ENCODE data around the gene FARS2. TPM values are rescaled to one million over a fixed set of nuclear protein-coding genes. Genes with fewer than 3 reads are reported as not detected.

The FARS2 gene
- total and polyA plus RNA-seq, 9 of the 15 experiments (the other 6 are each of a cell fraction or from before 2014, with no cell fraction given), result 16.5 to 62.2 (median 27.0) TPM

DNA sequence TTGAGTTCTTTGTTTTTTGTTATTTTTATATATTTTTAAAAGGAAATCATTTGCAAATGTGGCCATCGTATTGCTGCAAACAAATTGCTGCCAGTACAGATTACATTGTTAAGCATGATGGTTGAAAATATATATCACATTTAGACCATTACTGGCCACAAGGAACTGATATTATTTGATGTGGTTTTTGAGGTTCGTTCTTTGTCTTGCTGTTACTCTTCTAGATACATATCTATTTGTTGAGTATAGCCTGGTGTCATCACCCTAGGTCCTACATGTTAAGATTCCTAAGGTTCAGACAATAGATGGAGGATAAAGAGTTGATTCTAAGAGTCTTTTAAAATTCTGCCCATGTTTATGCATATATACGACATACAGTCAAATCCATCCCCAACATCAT, 306.0 kb downstream of the FARS2 start:
- ATAC-seq (no peak), FAIRE-seq (no peak), DNase-seq (ENCODE audit: extremely low read depth in 1 of 4, low spot score in 3 of 4) (no peak)
- Histone ChIP-seq H3K4me1 (replicated peaks in 1 of 2; ENCODE audit: control insufficient read depth in 2 of 2, insufficient read depth in 2 of 2, low read length in 2 of 2) (no peaks in the 10 kb centered on the region), H3K4me2 (ENCODE audit: insufficient read depth, low read length) (no peak overlapping the region), H3K27me3 (ENCODE audit: control insufficient read depth in 2 of 2, insufficient read depth in 2 of 2, low read length in 2 of 2) (no peaks in the 10 kb centered on the region), H4K20me1 (replicated peaks; ENCODE audit: control insufficient read depth, insufficient read depth, low read length) (no peaks in the 10 kb centered on the region), H3K9me1 (ENCODE audit: control insufficient read depth, insufficient read depth, low read length) (no peaks in the 10 kb centered on the region), H3K9me3 (replicated peaks; ENCODE audit: control insufficient read depth, insufficient read depth, low read depth, low read length) (no peaks in the 10 kb centered on the region), H3K36me3 (ENCODE audit: control insufficient read depth, insufficient read depth, low read length) (no peaks in the 10 kb centered on the region), H3K9ac (ENCODE audit: insufficient read depth in 1 of 2, low read depth in 2 of 2, low read length in 2 of 2) (no peak overlapping the region), H3K79me2 (ENCODE audit: control insufficient read depth, insufficient read depth, low read length) (no peaks in the 10 kb centered on the region), H3K4me3 (no peak overlapping the region), H2AFZ (ENCODE audit: low read depth, low read length) (no peak overlapping the region), H3K27ac (ENCODE audit: extremely low read depth, low read depth, low read length) (no peak overlapping the region)
- 29% methylated on average over 3 of the region's 3 CpGs for WGBS (ENCODE audit: insufficient coverage, low coverage, missing lambda C conversion rate)
- no TSS peak for BruUV-seq (replicated peaks)
- intact Hi-C loops (cut with micrococcal nuclease), result no loop called here
- POLR2A ChIA-PET, result no interaction called here
- CTCF ChIA-PET (ENCODE audit: low intra/inter-chr PET ratio), result no interaction called here
- in situ Hi-C loops (cut with MboI), result no loop called here
- TF ChIP-seq HLTF (IDR thresholded peaks at IDR 0.05), result no peak
- no peak for TF ChIP-seq CAMTA2 (CRISPR knock-in tag; conservative IDR thresholded peaks at IDR 0.05)
- no peak for TF ChIP-seq RHOXF2B (CRISPR knock-in tag; conservative IDR thresholded peaks at IDR 0.05)
- no peak for TF ChIP-seq SNIP1 (IDR thresholded peaks at IDR 0.05; ENCODE audit: low read depth)
- no peak for TF ChIP-seq BCOR (IDR thresholded peaks at IDR 0.05)
- TF ChIP-seq ZNF311 (CRISPR knock-in tag; IDR thresholded peaks at IDR 0.05), result no peak
- TF ChIP-seq KLF10 (CRISPR knock-in tag; IDR thresholded peaks at IDR 0.05), result no peak
- no peak for TF ChIP-seq MAZ (CRISPR knock-in tag; conservative IDR thresholded peaks at IDR 0.05 in 1 of 2, IDR thresholded peaks at IDR 0.05 in 1 of 2)
- TF ChIP-seq FIP1L1 (IDR thresholded peaks at IDR 0.05; ENCODE audit: low read depth, low read length, poor library complexity, severe bottlenecking), result no peak
- TF ChIP-seq, protein P1, sequence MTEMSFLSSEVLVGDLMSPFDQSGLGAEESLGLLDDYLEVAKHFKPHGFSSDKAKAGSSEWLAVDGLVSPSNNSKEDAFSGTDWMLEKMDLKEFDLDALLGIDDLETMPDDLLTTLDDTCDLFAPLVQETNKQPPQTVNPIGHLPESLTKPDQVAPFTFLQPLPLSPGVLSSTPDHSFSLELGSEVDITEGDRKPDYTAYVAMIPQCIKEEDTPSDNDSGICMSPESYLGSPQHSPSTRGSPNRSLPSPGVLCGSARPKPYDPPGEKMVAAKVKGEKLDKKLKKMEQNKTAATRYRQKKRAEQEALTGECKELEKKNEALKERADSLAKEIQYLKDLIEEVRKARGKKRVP (CRISPR knock-in tag; IDR thresholded peaks at IDR 0.05), result no peak
- TF ChIP-seq HMGN3 (IDR thresholded peaks at IDR 0.05; ENCODE audit: borderline replicate concordance, extremely low read depth, insufficient read length, low read depth, low read length), result no peak
- no peak for TF ChIP-seq CBFA2T2 (conservative IDR thresholded peaks at IDR 0.05)
- no peak for TF ChIP-seq GABPA (tag; conservative IDR thresholded peaks at IDR 0.05; ENCODE audit: low read depth)
- no peak for TF ChIP-seq TOE1 (IDR thresholded peaks at IDR 0.05; ENCODE audit: borderline replicate concordance)
- TF ChIP-seq TOE1 (CRISPR knock-in tag; IDR thresholded peaks at IDR 0.05; ENCODE audit: borderline replicate concordance, low read depth), result no peak
- no peak for TF ChIP-seq ZNF282 (CRISPR knock-in tag; IDR thresholded peaks at IDR 0.05)
- TF ChIP-seq BRD9 (IDR thresholded peaks at IDR 0.05; ENCODE audit: low read depth, partially characterized antibody), result no peak
- no peak for TF ChIP-seq KDM5B (IDR thresholded peaks at IDR 0.05; ENCODE audit: insufficient replicate concordance, low read depth, low read length)
- TF ChIP-seq MYNN (IDR thresholded peaks at IDR 0.05), result no peak
- no peak for TF ChIP-seq MYNN (CRISPR knock-in tag; IDR thresholded peaks at IDR 0.05)
- TF ChIP-seq ARID4B (CRISPR knock-in tag; IDR thresholded peaks at IDR 0.05), result no peak
